NCI-H69 (cell line): ENCODE results near the gene MRPL51.

Experiments
- DNase-seq: peaks from one replicate; lab custom pipeline; 2025; lab: John Stamatoyannopoulos, UW

Gene MRPL51

DNA sequence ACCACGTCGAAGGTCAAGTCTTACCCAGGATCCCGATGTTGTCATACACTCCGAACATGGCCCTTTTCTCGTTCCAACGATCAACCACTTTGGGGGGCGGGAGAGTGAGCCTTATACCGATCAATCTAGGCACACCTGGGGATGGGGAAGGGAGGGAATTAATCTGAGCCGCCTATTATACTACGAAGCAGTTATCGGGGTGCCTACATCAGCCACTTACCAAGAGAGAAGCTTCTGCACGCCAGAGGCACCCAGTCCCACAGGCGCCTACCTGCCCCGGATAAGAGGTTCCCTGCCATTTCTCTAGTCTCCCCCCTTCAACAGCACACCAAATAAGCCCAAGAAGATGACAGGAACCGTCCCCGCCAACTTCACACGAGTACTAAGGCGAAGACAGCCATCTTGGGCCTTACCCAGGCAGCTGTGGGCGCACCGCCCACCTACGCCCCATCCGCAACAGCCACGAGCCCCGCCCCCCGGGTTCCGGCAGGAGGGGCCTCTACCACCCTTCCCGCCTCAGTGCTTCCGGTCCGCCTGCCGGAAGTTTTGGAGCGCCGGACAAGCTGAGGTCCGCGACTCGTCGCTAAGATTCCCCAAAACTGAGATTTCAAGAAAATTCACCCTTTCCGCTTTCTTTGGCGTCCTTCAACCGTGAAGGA is at the start of gene MRPL51:
Gene MRPL51, minus strand, starts transcription at position 425 of the 659 bp plus-strand sequence. Its CDS starts 126 bp downstream, at position 299.
- DNase-seq, result peak; percentile 98

DNA sequence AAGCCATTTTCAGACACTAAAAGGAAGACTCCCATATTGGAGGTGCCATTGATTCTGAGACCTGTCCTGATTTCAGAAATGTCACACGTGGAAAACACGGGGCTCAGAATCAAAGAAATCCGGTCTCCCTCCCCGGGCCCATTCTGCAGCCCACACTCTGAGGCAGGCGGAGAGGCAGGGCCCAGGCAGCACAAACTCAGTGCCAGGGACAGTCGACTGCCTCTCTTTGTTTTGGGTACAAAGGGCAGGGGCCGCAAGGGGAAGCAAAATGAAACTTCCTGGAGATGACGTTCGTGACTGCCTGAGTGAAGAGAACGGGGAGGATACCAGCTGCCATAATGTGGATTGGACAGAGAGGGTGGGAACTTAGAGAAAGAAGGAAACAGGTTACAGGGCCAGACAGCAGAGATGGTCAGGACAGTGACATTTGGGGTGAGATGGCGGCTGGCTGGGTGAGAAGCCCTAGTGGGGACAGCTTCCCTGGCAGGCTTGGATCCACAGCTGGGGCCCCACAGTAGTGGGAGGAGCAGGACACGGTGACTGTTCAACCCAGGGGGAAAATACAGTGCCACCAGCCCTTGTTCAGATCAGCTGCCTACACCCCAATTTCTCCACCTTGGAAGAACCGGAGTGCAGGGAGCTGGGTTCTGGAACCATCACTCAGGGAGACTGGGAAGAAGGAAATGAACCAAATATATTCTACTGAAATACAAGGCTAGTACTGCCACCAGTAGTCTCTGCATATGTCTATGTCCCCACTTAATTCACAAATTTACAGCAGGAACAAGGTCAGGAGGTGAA is 49.3 kb upstream of the MRPL51 start:
- no peak for DNase-seq

DNA sequence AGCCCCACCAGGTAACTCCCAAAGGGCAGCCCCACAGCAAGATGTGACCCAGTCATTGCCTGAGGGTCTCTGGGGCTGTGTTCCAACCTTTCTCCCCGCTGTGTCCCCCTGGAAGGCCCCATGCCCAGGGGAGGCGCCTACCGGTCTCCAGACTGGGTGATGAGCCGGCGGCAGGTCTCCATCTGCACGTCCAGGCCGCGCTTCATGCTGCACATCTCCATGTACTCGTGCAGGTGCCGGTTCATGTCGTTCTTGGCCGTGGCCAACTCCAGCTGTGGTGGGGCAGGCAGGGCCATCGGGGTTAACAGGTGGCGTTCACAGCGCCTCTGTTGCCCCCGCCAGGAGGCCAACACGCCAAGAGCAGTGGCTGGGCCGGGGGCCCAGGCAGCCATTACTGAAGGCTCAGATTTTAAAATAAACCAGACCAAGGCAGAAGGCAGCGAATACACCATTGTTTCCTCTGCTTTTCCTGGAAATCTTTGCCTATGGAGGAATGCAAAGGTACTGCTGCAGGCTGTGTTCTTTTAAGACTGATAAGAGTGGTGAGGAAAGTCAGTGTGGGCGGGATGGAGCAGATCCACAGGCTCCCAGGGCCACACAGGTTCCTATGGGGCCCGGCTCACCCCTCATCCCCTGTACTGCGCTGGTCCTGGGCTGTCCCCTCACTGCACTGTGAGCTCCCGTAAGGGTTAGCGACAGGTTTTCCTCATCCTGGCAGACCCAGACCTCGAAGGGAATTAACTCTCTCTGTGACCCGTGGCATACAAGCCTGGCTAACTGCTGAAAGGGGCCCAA is 48.5 kb upstream of the MRPL51 start:
- no peak for DNase-seq

DNA sequence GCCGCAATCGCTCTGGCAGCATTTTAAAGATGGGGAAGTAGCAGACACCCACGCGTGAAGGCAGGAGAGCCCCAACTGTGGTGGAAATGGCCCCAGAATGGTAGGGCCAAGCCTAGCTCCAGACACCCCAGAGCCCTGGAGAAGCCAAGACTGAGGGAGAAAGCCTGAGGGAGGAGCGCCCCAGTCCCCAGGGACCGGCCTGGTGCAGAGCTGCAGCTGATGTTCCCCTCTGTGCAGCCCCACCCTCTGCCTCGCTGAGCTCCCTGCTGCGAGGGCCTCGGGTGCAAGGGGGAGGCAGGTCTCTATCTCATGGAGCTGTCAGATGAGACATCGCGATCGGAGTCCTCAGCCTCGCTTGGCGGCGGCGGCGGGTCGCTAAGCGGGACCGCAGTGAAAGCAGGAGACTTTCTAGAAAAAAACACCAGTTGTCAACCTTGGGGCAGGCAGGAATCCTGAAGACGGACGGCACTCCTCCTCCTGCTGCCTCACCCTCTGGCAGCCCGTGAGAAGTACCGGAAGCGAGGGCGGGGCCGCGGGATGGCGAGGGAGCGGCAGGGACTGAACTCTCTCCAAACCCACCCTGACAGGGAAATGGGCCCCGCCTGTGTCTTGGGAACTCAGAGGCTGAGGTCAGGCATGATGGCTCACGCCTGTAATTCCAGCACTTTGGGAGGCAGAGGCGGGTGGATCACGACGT is 47.3 kb upstream of the MRPL51 start:
- peak; percentile 92 for DNase-seq

DNA sequence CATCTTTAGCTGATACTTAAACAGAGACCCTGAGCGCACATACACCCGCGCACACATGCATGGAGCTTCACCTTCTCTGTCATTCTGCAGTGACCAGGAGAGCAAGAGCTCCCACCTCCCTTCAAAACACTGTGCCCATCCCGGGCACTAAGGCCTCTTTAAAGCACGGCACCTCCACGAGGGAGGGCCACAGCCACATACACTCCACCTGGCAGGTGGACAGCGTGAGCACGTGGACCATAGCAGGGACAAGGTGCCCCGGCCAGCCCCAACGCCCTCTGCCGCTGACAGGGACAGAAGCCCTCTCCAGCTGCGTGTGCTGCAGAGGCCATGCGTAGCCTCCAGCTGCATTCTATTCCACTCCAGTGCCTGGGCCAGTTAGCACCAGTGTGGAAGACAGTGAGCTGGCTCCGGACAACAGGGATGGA is 46.7 kb upstream of the MRPL51 start:
- DNase-seq, result peak; percentile 57

DNA sequence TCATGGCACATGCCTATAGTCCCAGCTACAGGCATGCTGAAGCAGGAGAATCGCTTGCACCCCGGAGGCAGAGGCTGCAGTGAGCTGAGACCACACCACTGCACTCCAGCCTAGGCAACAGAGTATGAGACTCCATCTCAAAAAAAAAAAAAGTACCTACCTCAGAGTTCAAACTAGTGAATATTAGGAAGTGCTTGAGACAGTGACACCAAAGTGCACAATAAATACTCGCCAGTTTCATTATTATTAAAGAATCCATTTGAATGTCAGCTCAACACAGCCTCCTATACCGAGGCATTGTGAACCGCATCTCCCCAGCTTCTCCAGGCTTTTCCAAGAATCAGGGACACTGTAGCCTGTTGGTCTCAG is 46.2 kb upstream of the MRPL51 start:
- no peak for DNase-seq

DNA sequence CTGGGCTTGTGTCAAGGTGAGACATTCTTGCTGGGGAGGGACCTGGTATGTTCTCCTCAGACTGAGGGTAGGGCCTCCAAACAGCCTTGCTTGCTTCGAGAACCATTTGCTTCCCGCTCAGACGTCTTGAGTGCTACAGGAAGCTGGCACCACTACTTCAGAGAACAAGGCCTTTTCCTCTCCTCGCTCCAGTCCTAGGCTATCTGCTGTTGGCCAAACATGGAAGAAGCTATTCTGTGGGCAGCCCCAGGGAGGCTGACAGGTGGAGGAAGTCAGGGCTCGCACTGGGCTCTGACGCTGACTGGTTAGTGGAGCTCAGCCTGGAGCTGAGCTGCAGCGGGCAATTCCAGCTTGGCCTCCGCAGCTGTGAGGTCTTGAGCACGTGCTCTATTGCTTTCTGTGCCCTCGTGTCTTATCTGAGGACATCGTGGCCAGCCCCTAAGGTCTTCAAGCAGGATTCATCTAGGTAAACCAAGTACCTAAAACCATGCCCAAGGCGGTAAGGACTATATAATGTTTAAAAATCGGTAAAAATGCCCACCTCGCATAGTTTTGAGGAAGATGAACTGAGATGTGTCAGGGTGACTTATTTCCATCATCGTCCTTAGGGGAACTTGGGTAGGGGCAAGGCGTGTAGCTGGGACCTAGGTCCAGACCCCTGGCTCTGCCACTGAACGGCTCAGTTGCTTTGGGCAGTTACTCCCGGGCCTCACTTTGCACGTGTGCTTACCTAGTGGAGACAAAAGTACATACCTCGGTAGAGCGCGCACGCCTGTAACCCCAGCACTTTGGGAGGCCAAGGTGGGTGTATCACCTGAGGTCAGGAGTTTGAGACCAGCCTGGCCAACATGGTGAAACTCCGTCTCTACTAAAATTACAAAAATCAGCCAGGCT is 45.6 kb upstream of the MRPL51 start:
- peak; percentile 35 for DNase-seq

DNA sequence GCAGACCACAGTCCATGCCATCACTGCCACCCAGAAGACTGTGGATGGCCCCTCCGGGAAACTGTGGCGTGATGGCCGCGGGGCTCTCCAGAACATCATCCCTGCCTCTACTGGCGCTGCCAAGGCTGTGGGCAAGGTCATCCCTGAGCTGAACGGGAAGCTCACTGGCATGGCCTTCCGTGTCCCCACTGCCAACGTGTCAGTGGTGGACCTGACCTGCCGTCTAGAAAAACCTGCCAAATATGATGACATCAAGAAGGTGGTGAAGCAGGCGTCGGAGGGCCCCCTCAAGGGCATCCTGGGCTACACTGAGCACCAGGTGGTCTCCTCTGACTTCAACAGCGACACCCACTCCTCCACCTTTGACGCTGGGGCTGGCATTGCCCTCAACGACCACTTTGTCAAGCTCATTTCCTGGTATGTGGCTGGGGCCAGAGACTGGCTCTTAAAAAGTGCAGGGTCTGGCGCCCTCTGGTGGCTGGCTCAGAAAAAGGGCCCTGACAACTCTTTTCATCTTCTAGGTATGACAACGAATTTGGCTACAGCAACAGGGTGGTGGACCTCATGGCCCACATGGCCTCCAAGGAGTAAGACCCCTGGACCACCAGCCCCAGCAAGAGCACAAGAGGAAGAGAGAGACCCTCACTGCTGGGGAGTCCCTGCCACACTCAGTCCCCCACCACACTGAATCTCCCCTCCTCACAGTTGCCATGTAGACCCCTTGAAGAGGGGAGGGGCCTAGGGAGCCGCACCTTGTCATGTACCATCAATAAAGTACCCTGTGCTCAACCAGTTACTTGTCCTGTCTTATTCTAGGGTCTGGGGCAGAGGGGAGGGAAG is 44.7 kb upstream of the MRPL51 start:
- DNase-seq, result peak; percentile 84

DNA sequence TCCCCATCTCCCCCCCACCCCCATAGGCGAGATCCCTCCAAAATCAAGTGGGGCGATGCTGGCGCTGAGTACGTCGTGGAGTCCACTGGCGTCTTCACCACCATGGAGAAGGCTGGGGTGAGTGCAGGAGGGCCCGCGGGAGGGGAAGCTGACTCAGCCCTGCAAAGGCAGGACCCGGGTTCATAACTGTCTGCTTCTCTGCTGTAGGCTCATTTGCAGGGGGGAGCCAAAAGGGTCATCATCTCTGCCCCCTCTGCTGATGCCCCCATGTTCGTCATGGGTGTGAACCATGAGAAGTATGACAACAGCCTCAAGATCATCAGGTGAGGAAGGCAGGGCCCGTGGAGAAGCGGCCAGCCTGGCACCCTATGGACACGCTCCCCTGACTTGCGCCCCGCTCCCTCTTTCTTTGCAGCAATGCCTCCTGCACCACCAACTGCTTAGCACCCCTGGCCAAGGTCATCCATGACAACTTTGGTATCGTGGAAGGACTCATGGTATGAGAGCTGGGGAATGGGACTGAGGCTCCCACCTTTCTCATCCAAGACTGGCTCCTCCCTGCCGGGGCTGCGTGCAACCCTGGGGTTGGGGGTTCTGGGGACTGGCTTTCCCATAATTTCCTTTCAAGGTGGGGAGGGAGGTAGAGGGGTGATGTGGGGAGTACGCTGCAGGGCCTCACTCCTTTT is 44.0 kb upstream of the MRPL51 start:
- DNase-seq, result no peak

DNA sequence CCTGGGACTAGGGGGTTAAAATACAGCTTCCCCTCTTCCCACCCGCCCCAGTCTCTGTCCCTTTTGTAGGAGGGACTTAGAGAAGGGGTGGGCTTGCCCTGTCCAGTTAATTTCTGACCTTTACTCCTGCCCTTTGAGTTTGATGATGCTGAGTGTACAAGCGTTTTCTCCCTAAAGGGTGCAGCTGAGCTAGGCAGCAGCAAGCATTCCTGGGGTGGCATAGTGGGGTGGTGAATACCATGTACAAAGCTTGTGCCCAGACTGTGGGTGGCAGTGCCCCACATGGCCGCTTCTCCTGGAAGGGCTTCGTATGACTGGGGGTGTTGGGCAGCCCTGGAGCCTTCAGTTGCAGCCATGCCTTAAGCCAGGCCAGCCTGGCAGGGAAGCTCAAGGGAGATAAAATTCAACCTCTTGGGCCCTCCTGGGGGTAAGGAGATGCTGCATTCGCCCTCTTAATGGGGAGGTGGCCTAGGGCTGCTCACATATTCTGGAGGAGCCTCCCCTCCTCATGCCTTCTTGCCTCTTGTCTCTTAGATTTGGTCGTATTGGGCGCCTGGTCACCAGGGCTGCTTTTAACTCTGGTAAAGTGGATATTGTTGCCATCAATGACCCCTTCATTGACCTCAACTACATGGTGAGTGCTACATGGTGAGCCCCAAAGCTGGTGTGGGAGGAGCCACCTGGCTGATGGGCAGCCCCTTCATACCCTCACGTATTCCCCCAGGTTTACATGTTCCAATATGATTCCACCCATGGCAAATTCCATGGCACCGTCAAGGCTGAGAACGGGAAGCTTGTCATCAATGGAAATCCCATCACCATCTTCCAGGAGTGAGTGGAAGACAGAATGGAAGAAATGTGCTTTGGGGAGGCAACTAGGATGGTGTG is 43.1 kb upstream of the MRPL51 start:
- DNase-seq, result no peak

DNA sequence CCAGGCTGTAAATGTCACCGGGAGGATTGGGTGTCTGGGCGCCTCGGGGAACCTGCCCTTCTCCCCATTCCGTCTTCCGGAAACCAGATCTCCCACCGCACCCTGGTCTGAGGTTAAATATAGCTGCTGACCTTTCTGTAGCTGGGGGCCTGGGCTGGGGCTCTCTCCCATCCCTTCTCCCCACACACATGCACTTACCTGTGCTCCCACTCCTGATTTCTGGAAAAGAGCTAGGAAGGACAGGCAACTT is 42.6 kb upstream of the MRPL51 start:
- DNase-seq, result no peak

DNA sequence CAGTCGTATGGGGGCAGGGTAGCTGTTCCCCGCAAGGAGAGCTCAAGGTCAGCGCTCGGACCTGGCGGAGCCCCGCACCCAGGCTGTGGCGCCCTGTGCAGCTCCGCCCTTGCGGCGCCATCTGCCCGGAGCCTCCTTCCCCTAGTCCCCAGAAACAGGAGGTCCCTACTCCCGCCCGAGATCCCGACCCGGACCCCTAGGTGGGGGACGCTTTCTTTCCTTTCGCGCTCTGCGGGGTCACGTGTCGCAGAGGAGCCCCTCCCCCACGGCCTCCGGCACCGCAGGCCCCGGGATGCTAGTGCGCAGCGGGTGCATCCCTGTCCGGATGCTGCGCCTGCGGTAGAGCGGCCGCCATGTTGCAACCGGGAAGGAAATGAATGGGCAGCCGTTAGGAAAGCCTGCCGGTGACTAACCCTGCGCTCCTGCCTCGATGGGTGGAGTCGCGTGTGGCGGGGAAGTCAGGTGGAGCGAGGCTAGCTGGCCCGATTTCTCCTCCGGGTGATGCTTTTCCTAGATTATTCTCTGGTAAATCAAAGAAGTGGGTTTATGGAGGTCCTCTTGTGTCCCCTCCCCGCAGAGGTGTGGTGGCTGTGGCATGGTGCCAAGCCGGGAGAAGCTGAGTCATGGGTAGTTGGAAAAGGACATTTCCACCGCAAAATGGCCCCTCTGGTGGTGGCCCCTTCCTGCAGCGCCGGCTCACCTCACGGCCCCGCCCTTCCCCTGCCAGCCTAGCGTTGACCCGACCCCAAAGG is 42.1 kb upstream of the MRPL51 start:
- DNase-seq, result peak; percentile 90

DNA sequence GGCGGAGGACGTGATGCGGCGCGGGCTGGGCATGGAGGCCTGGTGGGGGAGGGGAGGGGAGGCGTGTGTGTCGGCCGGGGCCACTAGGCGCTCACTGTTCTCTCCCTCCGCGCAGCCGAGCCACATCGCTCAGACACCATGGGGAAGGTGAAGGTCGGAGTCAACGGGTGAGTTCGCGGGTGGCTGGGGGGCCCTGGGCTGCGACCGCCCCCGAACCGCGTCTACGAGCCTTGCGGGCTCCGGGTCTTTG is 41.6 kb upstream of the MRPL51 start:
- no peak for DNase-seq

DNA sequence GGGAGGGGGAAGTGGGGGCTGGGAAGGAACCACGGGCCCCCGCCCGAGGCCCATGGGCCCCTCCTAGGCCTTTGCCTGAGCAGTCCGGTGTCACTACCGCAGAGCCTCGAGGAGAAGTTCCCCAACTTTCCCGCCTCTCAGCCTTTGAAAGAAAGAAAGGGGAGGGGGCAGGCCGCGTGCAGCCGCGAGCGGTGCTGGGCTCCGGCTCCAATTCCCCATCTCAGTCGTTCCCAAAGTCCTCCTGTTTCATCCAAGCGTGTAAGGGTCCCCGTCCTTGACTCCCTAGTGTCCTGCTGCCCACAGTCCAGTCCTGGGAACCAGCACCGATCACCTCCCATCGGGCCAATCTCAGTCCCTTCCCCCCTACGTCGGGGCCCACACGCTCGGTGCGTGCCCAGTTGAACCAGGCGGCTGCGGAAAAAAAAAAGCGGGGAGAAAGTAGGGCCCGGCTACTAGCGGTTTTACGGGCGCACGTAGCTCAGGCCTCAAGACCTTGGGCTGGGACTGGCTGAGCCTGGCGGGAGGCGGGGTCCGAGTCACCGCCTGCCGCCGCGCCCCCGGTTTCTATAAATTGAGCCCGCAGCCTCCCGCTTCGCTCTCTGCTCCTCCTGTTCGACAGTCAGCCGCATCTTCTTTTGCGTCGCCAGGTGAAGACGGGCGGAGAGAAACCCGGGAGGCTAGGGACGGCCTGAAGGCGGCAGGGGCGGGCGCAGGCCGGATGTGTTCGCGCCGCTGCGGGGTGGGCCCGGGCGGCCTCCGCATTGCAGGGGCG is 41.0 kb upstream of the MRPL51 start, which contains the start of gene GAPDH:
Gene GAPDH, plus strand, starts transcription at position 595 of the 772 bp plus-strand sequence. CDS start 316 bp downstream, outside the sequence.
- peak; percentile 99 for DNase-seq

DNA sequence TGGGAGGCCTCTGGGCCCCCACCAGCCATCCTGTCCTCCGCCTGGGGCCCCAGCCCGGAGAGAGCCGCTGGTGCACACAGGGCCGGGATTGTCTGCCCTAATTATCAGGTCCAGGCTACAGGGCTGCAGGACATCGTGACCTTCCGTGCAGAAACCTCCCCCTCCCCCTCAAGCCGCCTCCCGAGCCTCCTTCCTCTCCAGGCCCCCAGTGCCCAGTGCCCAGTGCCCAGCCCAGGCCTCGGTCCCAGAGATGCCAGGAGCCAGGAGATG is 40.5 kb upstream of the MRPL51 start:
- DNase-seq, result no peak

DNA sequence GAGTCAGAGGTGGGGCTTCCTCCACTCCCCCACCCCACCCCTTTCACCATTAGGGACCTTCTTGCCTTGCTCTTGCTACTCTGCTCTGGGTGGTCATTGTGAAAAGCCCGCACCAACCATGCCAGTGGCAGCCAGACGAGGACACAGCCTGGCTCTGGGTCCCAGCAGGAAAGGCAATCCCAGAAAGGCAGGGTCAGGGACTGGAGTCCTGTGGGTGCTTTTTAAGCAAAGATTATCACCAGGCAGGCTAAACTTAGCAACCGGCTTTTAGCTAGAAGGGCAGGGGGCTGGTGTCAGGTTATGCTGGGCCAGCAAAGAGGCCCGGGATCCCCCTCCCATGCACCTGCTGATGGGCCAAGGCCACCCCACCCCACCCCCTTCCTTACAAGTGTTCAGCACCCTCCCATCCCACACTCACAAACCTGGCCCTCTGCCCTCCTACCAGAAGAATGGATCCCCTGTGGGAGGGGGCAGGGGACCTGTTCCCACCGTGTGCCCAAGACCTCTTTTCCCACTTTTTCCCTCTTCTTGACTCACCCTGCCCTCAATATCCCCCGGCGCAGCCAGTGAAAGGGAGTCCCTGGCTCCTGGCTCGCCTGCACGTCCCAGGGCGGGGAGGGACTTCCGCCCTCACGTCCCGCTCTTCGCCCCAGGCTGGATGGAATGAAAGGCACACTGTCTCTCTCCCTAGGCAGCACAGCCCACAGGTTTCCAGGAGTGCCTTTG is 40.0 kb upstream of the MRPL51 start:
- DNase-seq, result peak; percentile 90
